Upper lobe of left lung (tissue), 4 donors: ENCODE data around the gene CFAP157.

ENCODE experiments used
- EP300 ChIP-seq, 4 donors: sonication (generic); formaldehyde crosslinking; IDR thresholded peaks; one replicate each; pipeline ENCODE4 v1.5.1; 2017; ENCODE audit warnings: antibody characterized with exemption in 4 of 4, control low read depth in 2 of 4
- POLR2A ChIP-seq, 4 donors: fragments of 450-650 bp; IDR thresholded peaks; one replicate each; pipeline ENCODE4 v1.5.1; 2016 to 2017; ENCODE audit warnings: antibody characterized with exemption in 4 of 4, mild to moderate bottlenecking in 2 of 4
- POLR2AphosphoS5 ChIP-seq, 2 donors: sonication (generic); formaldehyde crosslinking; IDR thresholded peaks; one replicate each; pipeline ENCODE4 v1.5.1; 2017; ENCODE audit warnings: antibody characterized with exemption in 2 of 2
- TF ChIP-seq, protein P1 (sequence below), 6 experiments: fragments of 450-650 bp in 4 of 6; fragments of 200-600 bp in 2 of 6; sonication (generic) in 2 of 6; IDR thresholded peaks; one replicate each; pipeline ENCODE4 v1.5.1; 2016 to 2019; ENCODE audit warnings: antibody characterized with exemption in 6 of 6

DNA sequence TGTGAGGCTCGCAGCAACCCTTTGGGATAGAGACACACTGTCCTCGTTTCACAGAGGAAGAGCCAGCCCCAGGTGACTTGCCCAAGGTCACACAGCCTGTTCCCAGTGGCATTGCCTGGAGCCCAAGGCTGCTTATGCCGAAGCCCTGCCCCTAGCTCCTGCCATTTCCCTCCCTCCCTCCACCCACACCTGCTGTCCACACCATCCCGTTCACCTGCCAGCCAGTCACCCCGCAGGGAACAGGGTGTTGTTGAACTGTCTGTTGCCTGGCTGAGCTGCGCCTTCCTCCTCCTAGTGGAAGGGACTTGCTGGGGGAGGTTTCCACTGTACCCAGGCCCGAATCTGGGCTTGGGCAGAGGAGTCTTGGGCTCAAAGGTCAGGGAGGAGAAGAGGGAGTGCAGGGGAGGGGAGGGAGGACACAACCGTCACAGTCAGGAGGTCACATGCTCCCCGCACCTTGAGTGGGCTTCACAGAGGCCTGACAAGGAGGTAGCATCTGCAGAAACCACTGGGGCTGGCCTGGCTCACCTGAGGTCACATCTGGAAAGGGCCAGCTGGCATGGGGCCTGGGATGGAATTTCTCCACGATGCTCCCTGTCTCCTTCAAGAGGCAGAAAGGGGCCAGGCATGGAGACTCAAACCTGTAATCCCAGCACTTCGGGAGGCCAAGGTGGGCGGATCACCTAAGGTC, 15.4 kb downstream of the CFAP157 start:
- TF ChIP-seq, protein P1, sequence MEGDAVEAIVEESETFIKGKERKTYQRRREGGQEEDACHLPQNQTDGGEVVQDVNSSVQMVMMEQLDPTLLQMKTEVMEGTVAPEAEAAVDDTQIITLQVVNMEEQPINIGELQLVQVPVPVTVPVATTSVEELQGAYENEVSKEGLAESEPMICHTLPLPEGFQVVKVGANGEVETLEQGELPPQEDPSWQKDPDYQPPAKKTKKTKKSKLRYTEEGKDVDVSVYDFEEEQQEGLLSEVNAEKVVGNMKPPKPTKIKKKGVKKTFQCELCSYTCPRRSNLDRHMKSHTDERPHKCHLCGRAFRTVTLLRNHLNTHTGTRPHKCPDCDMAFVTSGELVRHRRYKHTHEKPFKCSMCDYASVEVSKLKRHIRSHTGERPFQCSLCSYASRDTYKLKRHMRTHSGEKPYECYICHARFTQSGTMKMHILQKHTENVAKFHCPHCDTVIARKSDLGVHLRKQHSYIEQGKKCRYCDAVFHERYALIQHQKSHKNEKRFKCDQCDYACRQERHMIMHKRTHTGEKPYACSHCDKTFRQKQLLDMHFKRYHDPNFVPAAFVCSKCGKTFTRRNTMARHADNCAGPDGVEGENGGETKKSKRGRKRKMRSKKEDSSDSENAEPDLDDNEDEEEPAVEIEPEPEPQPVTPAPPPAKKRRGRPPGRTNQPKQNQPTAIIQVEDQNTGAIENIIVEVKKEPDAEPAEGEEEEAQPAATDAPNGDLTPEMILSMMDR (IDR thresholded peaks at IDR 0.05), result no peak
- TF ChIP-seq POLR2A (IDR thresholded peaks at IDR 0.05) (no peak), EP300 (IDR thresholded peaks at IDR 0.05) (no peak), POLR2AphosphoS5 (IDR thresholded peaks at IDR 0.05) (no peak)
